ENCODE results near the gene ZBTB49. TPM values are rescaled to one million over a fixed set of nuclear protein-coding genes. Genes with fewer than 3 reads are reported as not detected.
"Not testable (repeated sequence)": the region's sequence is repeated elsewhere in the genome, so short reads cannot be mapped to it uniquely, and the experiment has no call there.

ZBTB49 gene, protein sequence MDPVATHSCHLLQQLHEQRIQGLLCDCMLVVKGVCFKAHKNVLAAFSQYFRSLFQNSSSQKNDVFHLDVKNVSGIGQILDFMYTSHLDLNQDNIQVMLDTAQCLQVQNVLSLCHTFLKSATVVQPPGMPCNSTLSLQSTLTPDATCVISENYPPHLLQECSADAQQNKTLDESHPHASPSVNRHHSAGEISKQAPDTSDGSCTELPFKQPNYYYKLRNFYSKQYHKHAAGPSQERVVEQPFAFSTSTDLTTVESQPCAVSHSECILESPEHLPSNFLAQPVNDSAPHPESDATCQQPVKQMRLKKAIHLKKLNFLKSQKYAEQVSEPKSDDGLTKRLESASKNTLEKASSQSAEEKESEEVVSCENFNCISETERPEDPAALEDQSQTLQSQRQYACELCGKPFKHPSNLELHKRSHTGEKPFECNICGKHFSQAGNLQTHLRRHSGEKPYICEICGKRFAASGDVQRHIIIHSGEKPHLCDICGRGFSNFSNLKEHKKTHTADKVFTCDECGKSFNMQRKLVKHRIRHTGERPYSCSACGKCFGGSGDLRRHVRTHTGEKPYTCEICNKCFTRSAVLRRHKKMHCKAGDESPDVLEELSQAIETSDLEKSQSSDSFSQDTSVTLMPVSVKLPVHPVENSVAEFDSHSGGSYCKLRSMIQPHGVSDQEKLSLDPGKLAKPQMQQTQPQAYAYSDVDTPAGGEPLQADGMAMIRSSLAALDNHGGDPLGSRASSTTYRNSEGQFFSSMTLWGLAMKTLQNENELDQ
- total RNA-seq = 4.2 TPM

DNA sequence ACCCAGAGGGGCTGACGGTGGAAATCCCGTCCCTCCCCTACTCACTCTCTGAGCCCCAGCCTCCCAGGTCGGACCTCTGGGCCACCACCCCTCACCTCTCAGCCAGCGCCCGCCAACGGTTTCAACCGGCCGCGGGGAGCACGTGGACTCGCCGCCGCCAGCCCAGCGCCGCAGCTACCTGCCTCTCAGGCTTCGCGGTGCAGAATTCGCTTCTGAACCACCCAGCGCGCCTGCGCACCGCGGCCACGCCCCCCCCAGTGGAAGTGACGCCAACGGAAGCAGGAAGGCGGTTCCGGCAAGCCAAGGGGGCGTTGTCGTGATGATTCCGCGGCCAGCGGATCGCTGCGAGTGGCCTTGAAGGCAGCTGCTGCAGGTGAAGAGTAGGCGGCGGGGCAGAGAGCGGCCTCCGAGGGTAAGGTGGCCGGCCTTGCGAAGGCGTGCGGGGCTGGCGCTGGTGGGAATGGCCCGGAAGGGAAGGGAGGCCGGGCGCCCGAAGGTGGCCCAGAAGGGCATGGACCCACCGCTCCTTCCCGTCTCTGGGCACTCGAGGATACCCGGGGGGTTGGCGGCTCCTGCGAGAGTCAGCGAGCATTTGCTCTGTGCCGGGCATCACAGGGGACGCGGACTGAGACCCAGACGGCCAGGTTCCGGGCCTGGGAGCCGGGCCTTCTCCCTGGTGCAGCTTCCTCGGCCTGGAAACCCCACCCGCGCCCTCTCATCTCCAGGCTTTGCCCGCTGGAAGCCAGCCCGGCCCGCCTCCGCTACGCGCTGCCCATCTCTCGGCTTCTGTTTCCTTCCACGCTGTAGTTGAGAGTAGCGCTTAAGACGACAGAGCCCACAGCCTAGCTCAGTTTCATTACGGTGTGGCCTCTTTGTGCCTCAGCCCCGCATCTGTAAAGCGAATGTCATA, at the start of gene ZBTB49, which contains the start of gene LYAR:
Gene ZBTB49 (plus strand): TSS at position 311 of the 910 bp plus-strand sequence. CDS start 9,695 bp downstream, outside the sequence.
Gene LYAR (minus strand): TSS at position 214 of the 910 bp plus-strand sequence. CDS start 6,412 bp downstream, outside the sequence.
- peak; percentile 98 for ATAC-seq

DNA sequence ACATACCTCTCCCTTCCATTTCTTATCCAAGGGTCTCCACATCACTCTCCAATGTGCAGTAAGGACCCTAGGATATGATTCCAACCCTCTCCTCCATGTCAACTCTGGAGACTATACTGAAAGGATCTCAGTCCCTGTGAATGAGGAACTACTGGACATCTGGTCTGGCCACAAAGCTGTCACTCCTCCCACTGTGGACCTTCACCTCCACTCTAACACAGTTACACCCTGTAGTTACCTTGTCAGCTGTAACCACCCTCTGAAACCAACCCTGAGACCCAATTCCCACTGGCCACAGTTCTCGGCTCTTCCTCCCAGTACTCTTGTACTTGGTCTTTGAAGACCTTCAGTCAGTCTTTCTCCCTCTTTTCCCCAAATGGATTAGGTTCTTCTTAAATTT, 44.9 kb upstream of the ZBTB49 start:
- ATAC-seq = no peak

DNA sequence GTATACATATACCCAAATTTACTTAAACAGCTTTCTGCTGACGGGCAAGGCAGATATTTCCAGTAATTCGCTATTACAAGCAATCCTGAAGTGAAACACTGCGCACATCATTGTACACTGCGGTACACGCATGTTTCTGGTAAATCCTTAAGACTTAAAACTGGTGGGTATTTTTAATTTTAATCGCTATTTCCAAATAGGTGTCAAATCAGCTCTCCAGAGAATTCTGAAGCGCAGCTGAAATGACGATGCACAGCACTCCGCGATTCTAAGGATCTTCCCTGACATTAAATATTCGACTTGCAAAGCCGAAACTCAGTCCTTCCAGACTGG, 42.4 kb upstream of the ZBTB49 start:
- peak; percentile 13 for ATAC-seq

DNA sequence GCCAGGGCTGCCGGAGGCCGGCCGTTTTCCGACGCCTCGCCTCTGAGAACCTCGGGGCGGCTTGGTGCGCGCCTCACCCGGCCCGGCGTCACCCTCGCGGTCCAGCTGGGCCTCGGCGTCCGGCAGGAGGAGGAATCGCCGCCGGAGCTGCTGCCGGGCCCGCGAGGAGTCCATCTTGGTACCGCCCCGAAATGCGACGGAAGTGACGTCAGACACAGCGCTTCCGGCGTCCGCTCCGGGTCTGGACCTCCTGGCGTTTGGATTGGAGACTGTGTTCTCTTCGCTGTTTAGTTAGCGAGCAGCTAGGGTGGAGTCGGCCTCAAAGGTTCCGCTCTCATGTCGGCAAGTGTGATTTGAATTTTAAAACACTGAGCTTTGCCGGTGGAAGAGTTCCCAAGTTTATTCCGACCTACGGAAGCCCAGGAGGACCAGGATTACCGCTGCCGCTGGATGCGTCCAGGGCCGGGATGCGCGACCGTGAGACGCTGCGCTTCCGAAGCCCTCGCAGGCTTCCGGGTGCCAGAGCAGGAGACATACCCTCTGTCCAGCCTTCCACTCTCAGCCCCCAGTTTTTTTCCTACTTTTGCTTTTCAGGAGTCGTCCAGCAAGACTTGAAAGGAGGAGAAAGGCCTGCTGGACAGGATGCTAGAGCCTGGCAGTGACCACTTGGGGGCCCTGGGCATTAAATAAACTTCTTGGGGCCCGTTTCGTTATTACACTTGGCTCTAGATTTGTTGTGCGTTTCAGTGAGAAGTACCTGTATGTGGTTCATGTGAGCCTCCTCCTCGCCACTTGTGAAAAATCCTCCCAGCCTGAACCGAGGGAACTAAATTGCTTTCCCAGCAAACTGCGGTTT, 41.8 kb upstream of the ZBTB49 start, which contains the start of gene TMEM128:
Gene TMEM128 (minus strand): TSS at position 195 of the 856 bp plus-strand sequence. CDS start 21 bp downstream, at position 174.
- ATAC-seq = peak; percentile 95

DNA sequence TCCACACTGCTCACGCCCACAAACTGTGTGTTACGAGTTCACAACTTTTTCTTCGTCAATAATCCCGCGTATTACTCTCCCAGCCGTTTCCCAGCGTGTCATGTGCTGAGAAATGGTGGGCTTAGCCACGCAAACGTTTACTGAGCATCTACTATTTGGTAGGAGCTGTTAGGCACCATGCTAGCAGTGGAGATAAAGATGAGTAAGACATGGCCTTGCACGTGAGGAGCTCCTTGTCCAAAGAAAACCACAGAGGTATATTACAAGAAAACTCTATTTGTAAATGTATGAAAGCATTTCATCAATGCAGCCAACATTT, 41.2 kb upstream of the ZBTB49 start:
- no peak for ATAC-seq

DNA sequence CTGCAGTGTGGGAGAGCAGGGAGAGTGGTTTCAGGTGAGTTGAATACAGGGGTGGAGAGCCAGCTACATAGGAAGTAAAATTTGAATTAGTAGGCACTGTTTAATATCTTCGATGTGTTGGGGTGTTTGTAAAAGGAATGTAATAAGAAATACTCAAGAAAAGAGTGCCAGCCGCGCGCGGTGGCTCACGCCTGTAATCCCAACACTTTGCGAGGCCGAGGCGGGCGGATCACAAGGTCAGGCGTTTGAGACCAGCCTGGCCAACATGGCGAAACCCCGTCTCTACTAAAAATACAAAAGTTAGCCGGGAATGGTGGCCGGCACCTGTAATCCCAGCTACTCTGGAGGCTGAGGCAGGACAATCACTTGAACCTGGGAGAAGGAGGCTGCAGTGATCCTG, 40.7 kb upstream of the ZBTB49 start:
- ATAC-seq = not testable (repeated sequence)

DNA sequence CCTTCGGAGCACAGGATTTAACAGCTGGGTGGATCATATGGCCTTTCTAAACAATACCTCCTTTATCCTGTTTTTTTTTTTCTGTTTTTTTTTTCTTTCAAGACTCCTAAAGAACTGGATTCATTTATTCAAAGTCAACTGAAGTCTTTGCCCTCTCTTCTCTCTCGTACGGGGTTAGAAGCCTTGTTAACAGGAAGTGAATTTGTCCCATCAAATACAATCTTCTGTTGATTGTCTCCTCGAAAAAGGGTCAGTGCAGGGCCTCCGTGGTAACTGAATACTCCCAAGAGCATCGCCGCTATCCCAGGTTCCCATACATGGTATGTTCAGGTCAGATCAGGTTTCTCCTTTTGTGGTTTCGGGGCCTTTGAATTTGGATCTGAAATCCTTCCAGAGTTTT, 40.2 kb upstream of the ZBTB49 start:
- ATAC-seq = no peak

DNA sequence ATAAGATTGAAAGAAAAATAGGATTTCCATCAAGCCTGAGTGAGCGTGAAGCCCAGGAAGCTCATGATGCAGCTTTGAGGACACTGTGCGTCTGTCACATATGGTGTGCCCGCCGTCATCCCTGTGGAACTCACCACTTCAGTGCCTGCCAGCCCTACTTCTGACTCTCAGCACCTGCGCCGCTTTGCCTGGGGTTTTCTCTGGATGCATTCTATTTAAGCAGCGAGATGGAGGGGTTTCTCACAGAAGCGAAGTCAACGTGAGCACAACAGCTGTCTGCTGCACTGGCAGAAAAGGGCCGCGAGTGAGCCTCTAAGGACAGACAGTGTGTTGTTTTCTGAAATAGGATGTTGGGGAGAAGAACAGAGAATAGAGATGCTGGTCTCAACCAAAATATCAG, 35.9 kb upstream of the ZBTB49 start:
- no peak for ATAC-seq

DNA sequence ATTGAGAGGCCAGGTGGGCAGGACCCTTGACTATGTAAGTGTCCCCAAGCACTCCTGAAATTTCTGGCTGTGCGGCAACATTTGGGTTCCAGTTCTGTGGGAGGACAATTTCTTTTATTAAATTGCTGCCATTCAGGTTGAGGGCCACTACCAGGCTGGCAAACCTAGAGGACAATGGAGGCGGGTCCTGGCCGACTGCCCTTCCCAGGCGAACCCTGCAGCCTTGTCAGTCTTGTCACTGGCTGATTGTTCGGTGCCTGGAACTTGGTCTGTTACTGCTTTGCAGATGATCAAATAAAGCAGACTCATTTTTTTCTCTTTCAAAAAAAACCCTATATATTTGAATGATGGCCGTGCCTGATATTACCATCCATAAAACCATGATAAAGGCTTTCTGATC, 35.4 kb upstream of the ZBTB49 start:
- ATAC-seq = no peak

DNA sequence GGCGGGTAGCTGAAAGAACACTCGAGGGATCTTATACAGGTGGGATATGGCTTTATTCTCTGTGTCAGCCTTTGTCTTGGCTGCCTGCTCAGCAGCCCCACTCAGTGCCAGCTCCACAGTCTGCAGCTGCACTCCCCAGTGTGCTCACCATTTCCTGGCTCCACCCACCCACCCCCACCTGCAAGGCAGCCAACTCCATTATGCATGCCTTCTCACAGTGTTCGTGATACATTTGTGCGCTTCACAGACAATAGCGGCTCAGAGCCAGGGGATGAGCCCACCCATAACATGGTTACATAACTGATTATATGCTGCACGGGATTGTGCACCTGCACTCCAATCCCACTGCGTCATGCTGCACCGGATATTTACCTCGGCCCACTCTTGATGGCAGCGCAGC, 33.3 kb upstream of the ZBTB49 start:
- no peak for ATAC-seq

DNA sequence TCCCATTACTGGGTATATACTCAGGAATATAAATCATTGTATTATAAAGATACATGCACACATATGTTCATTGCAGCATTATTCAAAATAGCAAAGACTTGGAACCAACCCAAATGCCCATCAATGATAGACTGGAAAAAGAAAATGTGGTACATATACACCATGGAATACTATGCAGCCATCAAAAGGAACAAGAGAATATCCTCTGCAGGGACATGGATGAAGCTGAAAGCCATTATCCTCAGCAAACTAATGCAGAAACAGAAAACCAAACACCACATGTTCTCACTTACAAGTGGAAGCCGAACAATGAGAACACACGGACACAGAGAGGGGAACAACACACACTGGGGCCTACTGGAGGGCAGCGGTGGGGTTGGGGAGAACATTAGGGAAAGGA, 32.3 kb upstream of the ZBTB49 start:
- not testable (repeated sequence) for ATAC-seq

DNA sequence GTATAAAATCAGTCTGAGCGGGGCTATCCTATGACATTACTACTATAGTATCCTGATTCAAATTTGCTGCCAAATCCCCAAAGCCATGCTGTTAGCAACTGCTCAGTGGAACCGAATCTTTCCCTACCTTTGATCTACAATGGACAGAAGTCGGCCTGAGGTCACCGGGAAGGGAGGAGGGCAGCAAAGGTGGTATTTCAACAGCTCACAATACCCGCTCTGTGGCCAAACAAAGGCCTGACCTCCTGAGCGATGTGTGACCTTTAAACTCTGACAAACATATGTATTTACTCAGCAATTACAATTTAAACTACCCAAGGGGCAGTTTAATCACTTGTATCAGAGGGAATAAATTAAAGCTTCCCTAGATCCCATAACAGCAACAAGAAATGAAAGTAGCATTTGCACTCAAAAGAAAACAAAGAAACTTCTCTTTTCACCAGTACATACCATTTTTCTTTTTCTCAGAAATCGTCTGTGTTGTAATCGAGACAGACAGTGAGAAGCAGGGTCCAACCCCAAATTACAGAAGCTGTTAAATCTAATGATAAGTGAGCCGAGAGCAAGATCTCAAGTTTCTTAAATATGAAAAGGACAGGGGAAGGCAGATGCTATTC, 30.5 kb upstream of the ZBTB49 start:
- no peak for ATAC-seq

DNA sequence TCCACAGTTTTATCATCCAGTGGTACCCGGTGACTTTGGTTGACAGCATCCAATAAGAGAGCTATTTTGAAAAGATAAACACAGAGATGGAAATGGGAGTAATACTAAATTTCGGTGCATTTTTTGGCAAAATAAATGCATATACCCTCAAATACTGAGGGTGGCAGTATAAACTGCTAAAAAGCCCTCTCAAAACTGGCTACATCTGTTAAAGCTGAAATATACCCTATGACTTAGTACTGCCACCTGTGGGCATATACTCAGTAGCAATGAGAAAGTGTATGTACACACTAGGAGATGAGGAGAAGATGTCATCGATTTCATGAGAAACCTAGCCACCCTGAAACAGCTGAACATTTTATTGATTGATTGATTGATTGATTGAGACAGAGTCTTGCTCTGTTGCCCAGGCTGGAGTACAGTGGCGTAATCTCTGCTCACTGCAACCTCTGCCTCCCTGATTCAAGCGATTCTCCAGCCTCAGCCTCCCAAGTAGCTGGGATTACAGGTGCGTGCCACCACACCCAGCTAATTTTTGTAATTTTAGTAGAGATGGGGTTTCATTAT, 29.8 kb upstream of the ZBTB49 start:
- peak; percentile 61 for ATAC-seq

DNA sequence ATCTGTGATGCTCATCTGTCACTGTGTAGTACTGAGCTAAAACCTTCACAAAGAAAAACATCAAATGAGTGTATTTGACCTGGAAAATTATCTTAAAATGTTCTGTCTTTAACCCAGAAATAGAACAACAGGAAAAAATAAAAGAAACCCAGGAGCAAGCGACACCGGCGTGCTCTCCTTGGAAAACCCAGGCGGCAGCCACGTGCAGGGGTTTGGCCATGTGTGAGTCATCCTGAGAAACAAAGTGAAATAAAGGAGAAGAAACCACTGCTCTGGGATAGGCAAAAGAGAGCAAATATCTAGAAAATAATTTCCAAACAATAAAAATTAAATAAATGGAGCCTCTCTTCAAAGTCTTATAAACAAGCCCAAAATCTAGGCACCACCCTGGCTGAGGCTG, 22.1 kb upstream of the ZBTB49 start:
- no peak for ATAC-seq

DNA sequence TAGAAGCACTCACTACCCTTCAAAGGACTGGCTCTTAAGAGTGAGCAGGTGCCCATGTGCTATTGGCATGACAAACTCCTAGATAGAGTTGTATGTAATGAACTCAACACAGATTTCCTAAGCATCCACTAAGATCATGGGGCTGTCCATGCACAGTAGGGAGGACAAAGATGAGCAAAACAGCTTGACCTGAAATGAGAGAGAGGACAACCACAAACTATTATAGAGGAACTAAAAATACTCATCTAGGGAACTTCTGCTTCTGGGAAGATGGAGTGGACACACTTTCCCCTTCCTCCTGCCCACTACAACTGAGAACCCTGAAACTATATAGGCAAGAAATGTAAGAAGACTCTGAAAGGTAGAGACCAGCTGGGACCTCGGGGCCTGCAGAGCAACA, 21.3 kb upstream of the ZBTB49 start:
- no peak for ATAC-seq

DNA sequence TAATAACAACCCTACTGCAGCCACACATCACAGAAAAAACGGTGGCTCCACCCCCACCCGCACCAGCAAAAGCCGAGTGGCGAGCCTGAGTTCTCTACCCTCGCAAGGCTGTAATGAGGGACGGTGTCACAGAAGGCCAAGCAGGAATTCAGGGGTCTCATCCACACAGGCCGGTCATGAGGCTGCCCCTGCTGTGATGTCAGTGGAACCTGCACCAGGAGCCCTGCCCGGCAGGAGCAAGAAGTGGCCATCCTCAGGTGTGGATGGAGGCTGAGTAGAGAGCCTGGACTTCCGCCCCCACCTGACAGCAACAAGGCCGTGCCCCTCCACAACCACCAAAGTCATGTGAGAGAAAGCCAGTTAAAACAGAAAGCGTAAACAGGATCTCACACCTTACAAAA, 20.7 kb upstream of the ZBTB49 start:
- ATAC-seq = no peak

DNA sequence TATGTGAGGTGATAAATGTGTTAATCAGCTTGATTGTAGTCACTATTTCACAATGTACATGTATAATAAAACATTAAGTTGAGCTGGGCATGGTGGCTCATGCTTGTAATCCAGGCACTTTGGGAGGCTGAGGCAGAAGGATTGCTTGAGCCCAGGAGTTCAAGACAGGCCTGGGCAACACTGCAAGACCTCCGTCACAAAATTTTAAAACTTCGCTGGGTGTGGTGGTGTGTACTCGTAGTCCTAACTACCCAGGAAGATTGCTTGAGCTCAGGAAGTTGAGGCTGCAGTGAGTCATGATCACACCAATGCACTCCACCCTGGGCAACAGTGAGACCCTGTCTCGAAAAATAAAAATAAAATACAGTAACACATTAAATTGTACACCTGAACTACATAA, 20.2 kb upstream of the ZBTB49 start:
- no peak for ATAC-seq

DNA sequence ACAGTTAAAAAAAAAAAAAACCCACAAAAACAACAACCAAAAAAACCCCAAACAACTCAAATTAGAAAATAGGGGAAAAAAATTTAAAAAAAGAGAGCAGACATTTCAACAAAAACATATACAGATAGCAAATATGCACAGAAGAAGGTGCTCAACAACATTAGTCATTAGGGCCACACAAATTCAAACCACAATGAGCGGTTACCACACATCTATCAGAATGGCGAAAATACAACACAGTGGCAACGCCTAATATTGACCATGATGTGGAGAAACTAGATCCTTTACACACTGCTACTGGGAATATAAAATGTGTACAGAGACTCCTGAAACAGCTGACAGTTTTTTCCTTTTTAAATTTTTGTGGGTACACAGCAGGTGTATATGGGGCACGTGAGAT, 19.5 kb upstream of the ZBTB49 start:
- ATAC-seq = no peak

DNA sequence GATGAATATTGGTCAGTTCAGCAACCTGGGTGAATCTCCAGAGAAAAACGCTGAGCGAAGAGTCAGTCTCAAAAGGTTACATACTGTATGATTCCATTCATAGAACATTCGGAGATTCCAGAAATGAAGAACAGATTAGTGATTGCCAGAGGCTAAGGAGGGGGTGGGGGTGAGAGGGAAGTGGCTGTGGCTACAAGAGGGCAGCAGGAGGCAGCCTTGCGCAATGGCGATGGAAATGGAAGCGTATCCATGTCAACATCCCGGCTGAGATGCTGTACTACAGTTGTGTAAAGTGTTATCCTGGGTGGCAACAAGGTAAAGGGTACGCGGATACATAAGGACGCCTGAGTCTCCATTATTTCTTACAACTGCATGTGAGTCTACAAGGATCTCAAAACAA, 18.1 kb upstream of the ZBTB49 start:
- no peak for ATAC-seq

DNA sequence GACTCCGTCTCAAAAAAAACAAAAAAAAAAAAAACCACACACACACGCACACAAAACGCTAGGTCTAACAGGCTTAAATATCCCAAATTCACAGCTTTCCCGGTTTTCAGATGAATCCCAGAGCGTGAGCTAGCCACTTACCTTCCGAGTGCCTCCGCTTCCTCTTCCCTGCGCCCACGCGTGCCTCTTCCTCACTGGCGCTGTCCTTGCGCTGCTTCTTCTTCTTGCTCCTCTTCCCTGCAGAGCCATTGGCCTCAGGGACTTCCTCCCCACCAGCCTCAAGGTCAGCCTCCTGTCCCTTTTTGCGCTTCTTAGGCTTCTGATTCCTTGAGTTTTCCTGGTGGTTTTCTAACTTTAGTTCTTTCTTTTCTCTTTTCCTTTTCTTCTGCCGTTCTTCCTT, 15.8 kb upstream of the ZBTB49 start:
- no peak for ATAC-seq

DNA sequence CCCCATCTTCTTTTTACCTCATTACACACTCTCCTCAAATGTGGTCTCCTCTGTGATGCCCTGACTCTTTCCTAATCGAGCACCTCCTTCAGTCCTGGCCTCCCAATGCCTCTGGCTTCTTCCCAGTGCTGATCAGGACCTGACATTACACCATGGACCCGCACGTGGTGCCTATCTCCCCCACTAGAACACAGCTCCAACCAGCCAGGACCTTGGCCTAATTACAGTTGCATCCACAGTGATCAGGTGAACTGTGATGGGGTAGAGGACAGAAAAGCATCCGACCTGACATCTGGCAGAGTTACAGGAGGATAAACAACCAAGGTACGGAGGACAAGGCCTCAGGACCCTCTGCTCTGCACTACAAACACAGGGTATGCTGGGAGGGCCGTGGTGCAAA, 12.5 kb upstream of the ZBTB49 start:
- ATAC-seq = no peak
